HepG2 (cell line): Measurements from ENCODE around the gene PTPN18. TPM values are rescaled to one million over a fixed set of nuclear protein-coding genes. Genes with fewer than 3 reads are reported as not detected.

ENCODE experiments used
- ARNTL ChIP-seq: sonication (generic); formaldehyde crosslinking; IDR thresholded peaks from 2 replicates; pipeline ENCODE4 v1.4.0; 2020; ENCODE audit warnings: mild to moderate bottlenecking, missing genetic modification reagents
- ASH2L ChIP-seq: fragments of 300-600, 200-600 bp; sonication (generic); IDR thresholded peaks from 2 replicates; pipeline ENCODE4 v1.7.0; 2017; ENCODE audit warnings: low read depth, mild to moderate bottlenecking, moderate library complexity, mixed read lengths, low read length; ENCODE audit not compliant: insufficient read length
- ETV6 ChIP-seq: sonication (generic); formaldehyde crosslinking; conservative IDR thresholded peaks from 2 replicates; pipeline ENCODE4 v1.4.0; 2020; ENCODE audit warnings: missing genetic modification reagents
- RNF219 ChIP-seq: sonication (generic); formaldehyde crosslinking; IDR thresholded peaks from 2 replicates; pipeline ENCODE4 v1.5.0; 2020; ENCODE audit warnings: mild to moderate bottlenecking, missing genetic modification reagents
- SALL1 ChIP-seq: sonication (generic); formaldehyde crosslinking; IDR thresholded peaks from 2 replicates; pipeline ENCODE4 v1.8.0; 2022; ENCODE audit warnings: mild to moderate bottlenecking, missing genetic modification reagents
- UBTF ChIP-seq: sonication (generic); formaldehyde crosslinking; IDR thresholded peaks from 2 replicates; pipeline ENCODE4 v1.4.0; 2020; ENCODE audit warnings: mild to moderate bottlenecking, missing genetic modification reagents
- ZBTB20 ChIP-seq: sonication (generic); formaldehyde crosslinking; IDR thresholded peaks from 2 replicates; pipeline ENCODE4 v1.8.1; 2023; ENCODE audit warnings: missing genetic modification reagents, low read depth, mild to moderate bottlenecking, borderline replicate concordance
- ZBTB21 ChIP-seq: sonication (generic); formaldehyde crosslinking; IDR thresholded peaks from 2 replicates; pipeline ENCODE4 v1.4.0; 2020; ENCODE audit warnings: missing genetic modification reagents
- ZBTB33 ChIP-seq: sonication (generic); formaldehyde crosslinking; IDR thresholded peaks from 2 replicates; pipeline ENCODE4 v1.4.0; 2020; ENCODE audit warnings: missing genetic modification reagents
- ZNF598 ChIP-seq: sonication (generic); formaldehyde crosslinking; IDR thresholded peaks from 2 replicates; pipeline ENCODE4 v1.5.1; 2020; ENCODE audit warnings: mild to moderate bottlenecking, missing genetic modification reagents, borderline replicate concordance
- ZNF646 ChIP-seq: sonication (generic); formaldehyde crosslinking; IDR thresholded peaks from 2 replicates; pipeline ENCODE4 v1.9.0; 2021; ENCODE audit warnings: mild to moderate bottlenecking, missing genetic modification reagents
- ZNF746 ChIP-seq: sonication (generic); formaldehyde crosslinking; IDR thresholded peaks from 2 replicates; pipeline ENCODE4 v1.8.0; 2022; ENCODE audit warnings: mild to moderate bottlenecking, missing genetic modification reagents
- ZSCAN20 ChIP-seq: sonication (generic); formaldehyde crosslinking; IDR thresholded peaks from 2 replicates; pipeline ENCODE4 v1.4.0; 2020; ENCODE audit warnings: missing genetic modification reagents, mild to moderate bottlenecking, borderline replicate concordance
- polyA plus RNA-seq, 8 experiments: library from polyadenylated mRNA; depleted of rRNA in 3 of 8; stranded (reverse) in 7 of 8; unstranded in 1 of 8; fragments of >200 nt; fragmentation: Illumina TruSeq in 4 of 8; extraction: Trizol in 4 of 8; gene quantifications; 2 replicates each; pipeline versions ENCODE4 v1.2.1 to v1.2.3, GENCODE V29; 2011 to 2016; ENCODE audit warnings: low read depth in 4 of 8, missing spikeins in 1 of 8, mixed read lengths in 1 of 8; ENCODE audit not compliant: insufficient read depth in 1 of 8
- total RNA-seq, 5 experiments: library from RNA; depleted of rRNA; stranded (reverse); fragments of >200 nt; fragmentation: Illumina TruSeq; extraction: Trizol; gene quantifications; 2 replicates each; pipeline ENCODE4 v1.2.3, GENCODE V29; 2016; ENCODE audit warnings: low read depth in 1 of 5

PTPN18 gene
- total and polyA plus RNA-seq, 2 of the 13 experiments (the other 11 are each of a cell fraction or from before 2014, with no cell fraction given), result 14.8 to 39.6 TPM

GRCh38 chr2:130342533-130343275, 13.2 kb upstream of the PTPN18 start, which contains the start of gene IMP4 (continued):
- TF ChIP-seq ASH2L, result peak; percentile 89
- TF ChIP-seq SALL1 (CRISPR knock-in tag), result peak; percentile 95
- 0 out of 2 replicates have a peak, but pooled peaks have one; percentile 64 for TF ChIP-seq RNF219 (CRISPR knock-in tag)
- peak; percentile 71; the same call in 1 of the 2 replicates for TF ChIP-seq ARNTL (CRISPR knock-in tag)
- peak; percentile 100 for TF ChIP-seq UBTF
- peak; percentile 59 for TF ChIP-seq ETV6
- peak; percentile 70 for TF ChIP-seq ZNF746 (CRISPR knock-in tag)
- no peak; the same call in 1 of the 2 replicates for TF ChIP-seq ZBTB33 (CRISPR knock-in tag)
- peak; percentile 81; the same call in 1 of the 2 replicates for TF ChIP-seq ZBTB20 (CRISPR knock-in tag)
- no peak for TF ChIP-seq ZNF646 (CRISPR knock-in tag)
- no peak; the same call in 1 of the 2 replicates for TF ChIP-seq ZBTB21
- TF ChIP-seq ZSCAN20 (CRISPR knock-in tag), result 0 out of 2 replicates have a peak, but pooled peaks have one; percentile 78
- peak; percentile 12; the same call in 1 of the 2 replicates for TF ChIP-seq ZNF598 (CRISPR knock-in tag)
